DMS153 (cell line): ENCODE data around the gene GOLGA3.
"Not testable (repeated sequence)": the region's sequence is repeated elsewhere in the genome, so short reads cannot be mapped to it uniquely, and the experiment has no call there.

ENCODE experiments used
- DNase-seq: peaks from one replicate; lab custom pipeline; 2025; lab: John Stamatoyannopoulos, UW

Gene GOLGA3

GRCh38 chr12:132779781-132780353 lies 48.8 kb downstream of the GOLGA3 start:
- DNase-seq = no peak

GRCh38 chr12:132777614-132778013 lies 51.1 kb downstream of the GOLGA3 start:
- DNase-seq = no peak

- DNase-seq = no peak
Observed at GRCh38 chr12:132776816-132777568, 51.7 kb downstream of the GOLGA3 start.

GRCh38 chr12:132776230-132776625 lies 52.4 kb downstream of the GOLGA3 start:
- DNase-seq = not testable (repeated sequence)

- DNase-seq = no peak
Observed at GRCh38 chr12:132775502-132776229, 53.0 kb downstream of the GOLGA3 start.

GRCh38 chr12:132774646-132775275 lies 53.9 kb downstream of the GOLGA3 start:
- no peak for DNase-seq

GRCh38 chr12:132774159-132774558 lies 54.5 kb downstream of the GOLGA3 start:
- no peak for DNase-seq

- no peak for DNase-seq
Observed at GRCh38 chr12:132773077-132773955, 55.4 kb downstream of the GOLGA3 start.

- no peak for DNase-seq
Observed at GRCh38 chr12:132772606-132773005, 56.1 kb downstream of the GOLGA3 start.

GRCh38 chr12:132771126-132771838 lies 57.4 kb downstream of the GOLGA3 start:
- no peak for DNase-seq

- peak; percentile 58 for DNase-seq
Observed at GRCh38 chr12:132766380-132767085, 62.1 kb downstream of the GOLGA3 start.

- no peak for DNase-seq
Observed at GRCh38 chr12:132765361-132765760, 63.3 kb downstream of the GOLGA3 start.

- DNase-seq = no peak
Observed at GRCh38 chr12:132764231-132764630, 64.4 kb downstream of the GOLGA3 start.

GRCh38 chr12:132761921-132762583 lies 66.6 kb downstream of the GOLGA3 start:
- peak; percentile 72 for DNase-seq

- peak; percentile 5 for DNase-seq
Observed at GRCh38 chr12:132761032-132761920, 67.4 kb downstream of the GOLGA3 start, which contains the start of gene ANKLE2. Gene ANKLE2, minus strand, starts transcription at chr12:132761832. Its CDS starts 34 bp downstream, at chr12:132761798.

GRCh38 chr12:132759359-132759758 lies 69.3 kb downstream of the GOLGA3 start:
- no peak for DNase-seq

- not testable (repeated sequence) for DNase-seq
Observed at GRCh38 chr12:132758825-132759224, 69.8 kb downstream of the GOLGA3 start.

GRCh38 chr12:132754160-132754932 lies 74.3 kb downstream of the GOLGA3 start:
- no peak for DNase-seq
